PC-3 (cell line): ENCODE data around the gene LINC01488. TPM values are rescaled to one million over a fixed set of nuclear protein-coding genes. Genes with fewer than 3 reads are reported as not detected.

Source experiments
- ATAC-seq: fragments of 200-7000 bp; cut with Tn5 transposase; 2 replicates; pipeline ENCODE4 v1.9.1; 2020; ENCODE audit warnings: mild to moderate bottlenecking, moderate library complexity
- BruUV-seq: library from RNA; stranded (reverse); fragments of 400-500 nt; replicated peaks from 2 replicates; lab custom pipeline; 2021; lab: Mats Ljungman, UMichigan
- CTCF ChIA-PET: fragments of 300-600 bp; sonication (Branson Sonifier 250); formaldehyde crosslinking; loops from one replicate; lab custom pipeline; 2022; ENCODE audit warnings: antibody characterized with exemption; lab: Charles Lee
- POLR2A ChIA-PET: fragments of 300-600 bp; sonication (Branson Sonifier 250); formaldehyde crosslinking; loops from one replicate; lab custom pipeline; 2022; ENCODE audit warnings: antibody characterized with exemption; ENCODE audit not compliant: unreplicated experiment; lab: Charles Lee
- DNase-seq: peaks from one replicate; pipeline ENCODE4 v3.0.0-alpha.2; 2015
- H2AFZ ChIP-seq: fragments of 300-600 bp; sonication (generic); 2 replicates; pipeline ENCODE4 v1.6.0; 2016; ENCODE audit warnings: antibody characterized with exemption, low read length
- H3F3A ChIP-seq: fragments of 300-600 bp; sonication (generic); one replicate; pipeline ENCODE4 v1.6.0; 2017; ENCODE audit warnings: antibody characterized with exemption, low read length, control low read depth, mild to moderate bottlenecking; ENCODE audit not compliant: unreplicated experiment
- H3K27ac ChIP-seq: fragments of 300-600 bp; sonication (generic); 2 replicates; pipeline ENCODE4 v1.5.1; 2016; ENCODE audit warnings: mild to moderate bottlenecking, low read length
- H3K27me3 ChIP-seq: fragments of 300-600 bp; sonication (generic); 2 replicates; pipeline ENCODE4 v1.6.1; 2016; ENCODE audit warnings: low read length, mixed read lengths
- H3K36me3 ChIP-seq: fragments of 300-600 bp; sonication (generic); 2 replicates; pipeline ENCODE4 v1.6.1; 2016; ENCODE audit warnings: low read depth, mixed run types, low read length, mixed read lengths
- H3K4me1 ChIP-seq: fragments of 300-600 bp; sonication (generic); 2 replicates; pipeline ENCODE4 v1.5.1; 2016; ENCODE audit warnings: low read length; ENCODE audit not compliant: insufficient read depth
- H3K4me2 ChIP-seq: fragments of 300-600 bp; sonication (generic); 2 replicates; pipeline ENCODE4 v1.6.0; 2016; ENCODE audit warnings: low read length
- H3K4me3 ChIP-seq: fragments of 300-600 bp; sonication (generic); 2 replicates; pipeline ENCODE4 v1.5.1; 2016; ENCODE audit warnings: mild to moderate bottlenecking, low read length, mixed read lengths
- H3K79me2 ChIP-seq: fragments of 300-600 bp; sonication (generic); 2 replicates; pipeline ENCODE4 v1.6.1; 2017; ENCODE audit warnings: low read length, mixed read lengths
- H3K9ac ChIP-seq: fragments of 300-600 bp; sonication (generic); 2 replicates; pipeline ENCODE4 v1.6.0; 2016; ENCODE audit warnings: mild to moderate bottlenecking, low read length
- H3K9me2 ChIP-seq: fragments of 300-600 bp; sonication (generic); replicated peaks from 2 replicates; pipeline ENCODE4 v1.6.1; 2016; ENCODE audit warnings: mixed run types, low read length, mixed read lengths
- H3K9me3 ChIP-seq: fragments of 300-600 bp; sonication (generic); 2 replicates; pipeline ENCODE4 v1.6.1; 2016; ENCODE audit warnings: low read length, mixed read lengths
- H4K20me1 ChIP-seq: fragments of 300-600 bp; sonication (generic); 2 replicates; pipeline ENCODE4 v1.6.1; 2016; ENCODE audit warnings: low read length, mixed read lengths
- EZH2 ChIP-seq: fragments of 300-600 bp; sonication (generic); IDR thresholded peaks from one replicate; pipeline ENCODE4 v1.6.1; 2017; ENCODE audit warnings: antibody characterized with exemption, mild to moderate bottlenecking, low read length; ENCODE audit not compliant: unreplicated experiment
- EZH2phosphoT487 ChIP-seq: fragments of 300-600 bp; sonication (generic); IDR thresholded peaks from 2 replicates; pipeline ENCODE4 v1.6.1; 2018; ENCODE audit warnings: mild to moderate bottlenecking, antibody characterized with exemption, low read length, borderline replicate concordance
- intact Hi-C: fragments of 100-400 bp; cut with micrococcal nuclease; formaldehyde crosslinking; loops from 2 replicates; pipeline ENCODE4 v1.9.0; 2023
- total RNA-seq: library from RNA; depleted of rRNA; stranded (reverse); fragments of >200 nt; gene quantifications from 2 replicates; pipeline ENCODE4 v1.2.3, GENCODE V29; 2014
- TF ChIP-seq, protein P1 (sequence below): fragments of 300-600 bp; sonication (generic); conservative IDR thresholded peaks from 2 replicates; pipeline ENCODE4 v1.5.1; 2017; ENCODE audit warnings: antibody characterized with exemption, low read depth, mild to moderate bottlenecking, low read length

Gene LINC01488
- total RNA-seq, 1 experiment from 2014 or later = not detected

DNA sequence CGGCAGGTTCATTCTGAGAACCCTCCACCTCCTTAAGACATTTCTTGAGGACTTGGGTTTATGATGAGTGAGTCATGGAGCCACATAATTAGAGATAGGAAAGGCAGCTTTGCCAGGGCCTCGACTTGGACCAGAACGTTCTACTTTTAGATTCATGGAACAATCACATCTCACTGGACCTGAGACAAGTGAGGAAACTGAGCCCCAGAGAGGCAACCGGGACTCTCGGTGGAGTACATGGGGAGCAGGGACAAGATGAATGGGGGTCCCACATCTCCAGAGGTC is 59.5 kb downstream of the LINC01488 start:
- POLR2A ChIA-PET = no interaction called here
- Histone ChIP-seq H3K9ac (no peak overlapping the region), H3K4me3 (no peak overlapping the region), H3K4me2 (no peak overlapping the region), H3K9me2 (no peaks in the 10 kb centered on the region), H3F3A (no peaks in the 10 kb centered on the region), H3K36me3 (no peaks in the 10 kb centered on the region), H4K20me1 (no peaks in the 10 kb centered on the region), H3K4me1 (peaks cover 7% of the 10 kb centered on the region; the same call in 1 of the 2 replicates), H2AFZ (no peak overlapping the region), H3K27me3 (no peaks in the 10 kb centered on the region), H3K27ac (no peak overlapping the region), H3K79me2 (no peaks in the 10 kb centered on the region), H3K9me3 (no peaks in the 10 kb centered on the region)
- ATAC-seq = no peak
- TF ChIP-seq EZH2phosphoT487 (no peak), EZH2 (no peak)
- TF ChIP-seq, protein P1, sequence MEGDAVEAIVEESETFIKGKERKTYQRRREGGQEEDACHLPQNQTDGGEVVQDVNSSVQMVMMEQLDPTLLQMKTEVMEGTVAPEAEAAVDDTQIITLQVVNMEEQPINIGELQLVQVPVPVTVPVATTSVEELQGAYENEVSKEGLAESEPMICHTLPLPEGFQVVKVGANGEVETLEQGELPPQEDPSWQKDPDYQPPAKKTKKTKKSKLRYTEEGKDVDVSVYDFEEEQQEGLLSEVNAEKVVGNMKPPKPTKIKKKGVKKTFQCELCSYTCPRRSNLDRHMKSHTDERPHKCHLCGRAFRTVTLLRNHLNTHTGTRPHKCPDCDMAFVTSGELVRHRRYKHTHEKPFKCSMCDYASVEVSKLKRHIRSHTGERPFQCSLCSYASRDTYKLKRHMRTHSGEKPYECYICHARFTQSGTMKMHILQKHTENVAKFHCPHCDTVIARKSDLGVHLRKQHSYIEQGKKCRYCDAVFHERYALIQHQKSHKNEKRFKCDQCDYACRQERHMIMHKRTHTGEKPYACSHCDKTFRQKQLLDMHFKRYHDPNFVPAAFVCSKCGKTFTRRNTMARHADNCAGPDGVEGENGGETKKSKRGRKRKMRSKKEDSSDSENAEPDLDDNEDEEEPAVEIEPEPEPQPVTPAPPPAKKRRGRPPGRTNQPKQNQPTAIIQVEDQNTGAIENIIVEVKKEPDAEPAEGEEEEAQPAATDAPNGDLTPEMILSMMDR = no peak
- DNase-seq = no peak
- intact Hi-C loops = no loop called here
- no TSS peak for BruUV-seq
- CTCF ChIA-PET = no interaction called here

DNA sequence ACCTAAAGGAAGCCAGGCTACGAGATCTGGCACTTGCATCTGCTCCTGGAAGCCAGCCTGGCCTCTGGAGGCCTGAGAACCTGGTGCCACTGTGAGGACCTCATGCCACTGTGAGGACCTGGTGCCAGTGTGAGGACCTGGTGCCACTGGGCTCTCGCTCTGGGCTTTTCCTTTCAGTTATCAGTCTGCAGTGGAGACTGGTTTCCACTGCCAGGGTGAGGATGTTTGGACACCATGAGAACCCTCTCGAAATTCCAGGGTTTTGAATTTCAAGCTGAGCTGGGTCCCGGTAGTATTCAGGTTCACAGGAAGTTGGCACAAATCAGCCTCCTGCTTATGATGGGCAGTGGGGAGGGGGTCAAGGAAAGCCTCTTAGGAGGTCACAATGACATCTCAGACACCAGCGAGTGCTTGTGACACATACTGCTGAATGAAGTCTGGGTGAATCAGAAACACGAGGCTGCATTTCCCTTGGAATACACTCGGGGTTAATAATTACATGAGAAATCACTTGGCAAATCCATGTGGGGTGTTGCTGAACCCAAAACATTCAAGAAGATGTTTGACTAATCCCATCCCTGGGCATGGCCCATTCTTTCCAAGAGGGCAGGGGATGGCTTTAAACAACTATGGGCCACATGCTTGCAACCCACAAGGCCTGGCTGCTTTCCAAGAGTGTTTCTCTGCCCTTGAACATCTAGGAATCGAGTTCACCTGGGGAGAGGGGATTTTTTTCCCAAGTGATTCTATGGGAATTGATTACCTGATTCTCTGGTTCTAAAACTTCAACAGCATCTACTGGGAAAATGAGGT is 60.2 kb downstream of the LINC01488 start:
- Histone ChIP-seq H3K9me2 (no peaks in the 10 kb centered on the region), H3K9me3 (no peaks in the 10 kb centered on the region), H3K27me3 (no peaks in the 10 kb centered on the region), H2AFZ (0 out of 2 replicates have a peak overlapping the region, but pooled peaks have one; percentile 35), H3K79me2 (no peaks in the 10 kb centered on the region), H3F3A (no peaks in the 10 kb centered on the region), H3K36me3 (no peaks in the 10 kb centered on the region), H3K4me3 (no peak overlapping the region), H3K4me1 (peaks cover 7% of the 10 kb centered on the region; the same call in 1 of the 2 replicates), H3K27ac (no peak overlapping the region), H3K9ac (no peak overlapping the region), H4K20me1 (no peaks in the 10 kb centered on the region), H3K4me2 (0 out of 2 replicates have a peak overlapping the region, but pooled peaks have one; percentile 2)
- ChIA-PET CTCF (no interaction called here), POLR2A (no interaction called here)
- intact Hi-C loops = no loop called here
- ATAC-seq (no peak), DNase-seq (peak; percentile 18)
- TF ChIP-seq, protein P1 = no peak
- TF ChIP-seq EZH2 (no peak), EZH2phosphoT487 (no peak)
- no TSS peak for BruUV-seq
